WTC11 (cell line): ENCODE measurements around the gene SEC61A2. TPM values are rescaled to one million over a fixed set of nuclear protein-coding genes. Genes with fewer than 3 reads are reported as not detected.

Experiments
- ATAC-seq: fragments of 200-7000 bp; cut with Tn5 transposase; 2 replicates; pipeline ENCODE4 v1.10.0; 2021; ENCODE audit warnings: mild to moderate bottlenecking, moderate library complexity
- CTCF ChIA-PET: fragments of 300-600 bp; sonication (Branson Sonifier 250); formaldehyde crosslinking; loops from one replicate; lab custom pipeline; 2021; ENCODE audit warnings: antibody characterized with exemption; lab: Charles Lee
- POLR2A ChIA-PET: fragments of 350-600 bp; sonication (Branson Sonifier 250); formaldehyde crosslinking; loops from one replicate; lab custom pipeline; 2021; ENCODE audit warnings: antibody characterized with exemption; lab: Charles Lee
- DNase-seq: peaks from one replicate; pipeline ENCODE4 v3.0.0; 2021; ENCODE audit warnings: low spot score
- H3K27ac Mint-ChIP-seq: 2 replicates; pipeline ENCODE4 v1.8.0; 2021; ENCODE audit warnings: mixed read lengths
- H3K27me3 Mint-ChIP-seq: 2 replicates; pipeline ENCODE4 v1.8.0; 2021; ENCODE audit warnings: low read depth, mild to moderate bottlenecking, moderate library complexity, mixed read lengths
- H3K36me3 Mint-ChIP-seq: 2 replicates; pipeline ENCODE4 v1.8.0; 2021; ENCODE audit warnings: mixed read lengths
- H3K4me1 Mint-ChIP-seq: 2 replicates; pipeline ENCODE4 v1.8.0; 2022; ENCODE audit warnings: mixed read lengths
- H3K4me3 Mint-ChIP-seq: 2 replicates; pipeline ENCODE4 v1.8.0; 2021; ENCODE audit warnings: mild to moderate bottlenecking, moderate library complexity, mixed read lengths
- H3K9me3 Mint-ChIP-seq: 2 replicates; pipeline ENCODE4 v1.8.0; 2021; ENCODE audit warnings: mixed read lengths
- AFF4 ChIP-seq: sonication (generic); formaldehyde crosslinking; IDR thresholded peaks from 2 replicates; pipeline ENCODE4 v1.8.1; 2023; ENCODE audit warnings: mild to moderate bottlenecking, missing genetic modification reagents, borderline replicate concordance
- CDX4 ChIP-seq: fragments of 250-450 bp; sonication (Bioruptor Pico); IDR thresholded peaks from 2 replicates; pipeline ENCODE4 v1.9.0; 2021; ENCODE audit warnings: moderate library complexity, mild to moderate bottlenecking, inconsistent platforms, borderline replicate concordance
- ELF4 ChIP-seq: sonication (generic); formaldehyde crosslinking; IDR thresholded peaks from 2 replicates; pipeline ENCODE4 v1.8.1; 2022; ENCODE audit warnings: low read depth, mild to moderate bottlenecking, moderate library complexity, missing genetic modification reagents
- ESRRA ChIP-seq: sonication (generic); formaldehyde crosslinking; IDR thresholded peaks from 2 replicates; pipeline ENCODE4 v1.8.1; 2022; ENCODE audit warnings: mild to moderate bottlenecking, missing genetic modification reagents, borderline replicate concordance
- FOXK1 ChIP-seq: sonication (generic); formaldehyde crosslinking; IDR thresholded peaks from 2 replicates; pipeline ENCODE4 v1.8.0; 2022; ENCODE audit warnings: mild to moderate bottlenecking, moderate library complexity, missing genetic modification reagents
- GRHL2 ChIP-seq: fragments of 250-450 bp; sonication (Bioruptor Pico); IDR thresholded peaks from 2 replicates; pipeline ENCODE4 v1.8.0; 2022; ENCODE audit warnings: mild to moderate bottlenecking, moderate library complexity; ENCODE audit not compliant: insufficient replicate concordance, severe bottlenecking
- IRF2 ChIP-seq: sonication (generic); formaldehyde crosslinking; IDR thresholded peaks from 2 replicates; pipeline ENCODE4 v1.8.0; 2022; ENCODE audit warnings: low read depth, missing genetic modification reagents, borderline replicate concordance
- RORB ChIP-seq: fragments of 250-450 bp; sonication (Bioruptor Pico); IDR thresholded peaks from 2 replicates; pipeline ENCODE4 v1.9.0; 2021; ENCODE audit warnings: mild to moderate bottlenecking
- USF2 ChIP-seq: sonication (generic); formaldehyde crosslinking; IDR thresholded peaks from 2 replicates; pipeline ENCODE4 v1.8.1; 2023; ENCODE audit warnings: mild to moderate bottlenecking, missing genetic modification reagents, moderate library complexity
- ZBTB43 ChIP-seq: sonication (generic); formaldehyde crosslinking; IDR thresholded peaks from 2 replicates; pipeline ENCODE4 v1.8.1; 2023; ENCODE audit warnings: mild to moderate bottlenecking, missing genetic modification reagents
- ZNF219 ChIP-seq: sonication (generic); formaldehyde crosslinking; IDR thresholded peaks from 2 replicates; pipeline ENCODE4 v1.8.0; 2023; ENCODE audit warnings: missing genetic modification reagents, mild to moderate bottlenecking, borderline replicate concordance
- ZNF317 ChIP-seq: sonication (generic); formaldehyde crosslinking; IDR thresholded peaks from 2 replicates; pipeline ENCODE4 v1.8.1; 2023; ENCODE audit warnings: low read depth, mild to moderate bottlenecking, moderate library complexity, missing genetic modification reagents, borderline replicate concordance
- ZNF396 ChIP-seq: fragments of 250-450 bp; sonication (Bioruptor Pico); IDR thresholded peaks from 2 replicates; pipeline ENCODE4 v1.8.0; 2021; ENCODE audit warnings: mild to moderate bottlenecking, moderate library complexity, borderline replicate concordance
- ZNF416 ChIP-seq: fragments of 250-450 bp; sonication (Bioruptor Pico); IDR thresholded peaks from 2 replicates; pipeline ENCODE4 v1.9.0; 2021; ENCODE audit warnings: mild to moderate bottlenecking, inconsistent platforms
- ZNF512 ChIP-seq: sonication (generic); formaldehyde crosslinking; IDR thresholded peaks from 2 replicates; pipeline ENCODE4 v1.8.1; 2022; ENCODE audit warnings: missing genetic modification reagents, borderline replicate concordance
- ZNF532 ChIP-seq: fragments of 250-450 bp; sonication (Bioruptor Pico); IDR thresholded peaks from 2 replicates; pipeline ENCODE4 v1.9.0; 2021; ENCODE audit warnings: mild to moderate bottlenecking, borderline replicate concordance
- ZNF671 ChIP-seq: fragments of 250-450 bp; sonication (Bioruptor Pico); IDR thresholded peaks from 2 replicates; pipeline ENCODE4 v1.8.0; 2021; ENCODE audit warnings: mild to moderate bottlenecking
- total RNA-seq: library from RNA; stranded (reverse); gene quantifications from 3 replicates; pipeline ENCODE4 v1.2.3, GENCODE V29; 2021

The SEC61A2 gene
- total RNA-seq, 1 experiment from 2014 or later: 19.0 TPM

- TF ChIP-seq ZNF317 (CRISPR knock-in tag): no peak
- no peak for TF ChIP-seq AFF4
Measured at GRCh38 chr10:12184165-12184564, 54.7 kb downstream of the SEC61A2 start (continued).

GRCh38 chr10:12186323-12186722 lies 56.8 kb downstream of the SEC61A2 start:
- ATAC-seq: no peak
- ChIA-PET CTCF (interaction anchor here (0.6 kb wide), 1 partner anchor 305 kb away, joined by 3 read pairs; no protein-coding TSS in a partner anchor), POLR2A (no interaction called here)
- Mint-ChIP-seq H3K27ac (no peak overlapping the region), H3K36me3 (peaks cover 43% of the 10 kb centered on the region), H3K4me1 (peaks cover 19% of the 10 kb centered on the region), H3K27me3 (no peaks in the 10 kb centered on the region), H3K9me3 (no peaks in the 10 kb centered on the region), H3K4me3 (no peak overlapping the region)
- DNase-seq: no peak
- TF ChIP-seq ZBTB43: no peak
- no peak for TF ChIP-seq CDX4 (CRISPR knock-in tag)
- no peak for TF ChIP-seq RORB (CRISPR knock-in tag)
- no peak for TF ChIP-seq GRHL2 (CRISPR knock-in tag)
- TF ChIP-seq FOXK1: no peak
- TF ChIP-seq IRF2 (CRISPR knock-in tag): no peak
- TF ChIP-seq ZNF416 (CRISPR knock-in tag): no peak
- TF ChIP-seq ZNF512 (CRISPR knock-in tag): no peak
- TF ChIP-seq ZNF396 (CRISPR knock-in tag): no peak

- DNase-seq (no peak), ATAC-seq (no peak)
- no peak for TF ChIP-seq ZNF671 (CRISPR knock-in tag)
- no peak for TF ChIP-seq ELF4 (CRISPR knock-in tag)
- no peak for TF ChIP-seq USF2 (CRISPR knock-in tag)
- TF ChIP-seq ZNF219 (CRISPR knock-in tag): no peak
- no peak for TF ChIP-seq ZNF532
- no peak for TF ChIP-seq ESRRA (CRISPR knock-in tag)
- H3K4me3 Mint-ChIP-seq: no peak overlapping the region
- ChIA-PET POLR2A (no interaction called here), CTCF (no interaction called here)
- H3K4me1 Mint-ChIP-seq: peaks cover 17% of the 10 kb centered on the region
- no peaks in the 10 kb centered on the region for H3K9me3 Mint-ChIP-seq
- H3K36me3 Mint-ChIP-seq: peaks cover 42% of the 10 kb centered on the region
- H3K27me3 Mint-ChIP-seq: no peaks in the 10 kb centered on the region
- H3K27ac Mint-ChIP-seq: no peak overlapping the region
Measured at GRCh38 chr10:12187321-12187905, 57.9 kb downstream of the SEC61A2 start.
